ENCODE results near the gene DHX29.

Gene DHX29

GRCh38 chr5:55231919-55232270 is 75.6 kb downstream of the DHX29 start:
- DNase-seq (ENCODE audit: low read depth): no peak

DNA sequence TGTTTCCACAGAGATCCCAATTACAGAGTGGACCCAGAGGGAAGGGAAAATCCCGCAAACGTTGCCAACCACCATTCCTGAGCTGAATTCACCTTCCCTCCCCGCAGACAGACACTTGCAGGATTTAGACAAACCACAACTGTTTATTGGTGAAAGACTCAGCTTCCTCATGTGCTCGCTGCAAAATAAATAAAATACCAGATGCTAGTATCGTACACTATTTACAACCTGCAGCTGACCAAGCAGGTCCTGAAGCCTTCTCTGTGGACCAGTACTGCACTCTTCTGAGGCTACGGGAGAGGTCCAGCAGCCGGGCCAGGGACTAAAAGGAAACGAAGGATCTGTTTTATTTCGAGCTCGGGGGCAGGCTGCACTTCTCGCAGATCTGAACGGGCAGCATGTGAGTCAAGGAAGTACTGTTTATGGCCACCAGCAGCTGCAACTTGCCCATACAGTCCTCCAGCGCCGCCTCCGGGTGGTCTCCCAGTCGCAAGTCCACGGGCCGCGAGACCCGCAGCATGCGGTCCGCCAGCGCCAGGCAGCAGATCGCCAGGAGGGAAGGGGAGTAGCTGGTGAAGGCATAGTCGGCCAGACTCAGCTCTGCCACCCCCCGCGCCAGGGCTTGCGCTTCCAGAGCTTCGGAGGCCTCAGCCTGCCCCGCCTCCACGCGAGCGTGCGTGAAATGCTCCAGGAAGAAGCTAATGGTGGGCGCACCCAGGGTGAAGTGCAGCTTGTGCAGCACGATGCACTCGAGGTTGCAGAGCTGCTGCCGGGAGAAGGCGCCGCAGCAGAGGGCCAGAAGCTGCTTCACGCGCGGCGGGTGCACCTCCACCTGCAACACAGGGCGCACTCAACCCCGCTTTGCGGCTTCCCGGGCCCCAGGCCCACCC is 76.2 kb downstream of the DHX29 start:
- DNase-seq (ENCODE audit: low read depth): no peak

- DNase-seq (ENCODE audit: low read depth): no peak
These were observed 77.3 kb downstream of the DHX29 start for GRCh38 chr5:55230086-55230629.

GRCh38 chr5:55227664-55228430 is 79.6 kb downstream of the DHX29 start:
- no peak for DNase-seq (ENCODE audit: low read depth)

DNA sequence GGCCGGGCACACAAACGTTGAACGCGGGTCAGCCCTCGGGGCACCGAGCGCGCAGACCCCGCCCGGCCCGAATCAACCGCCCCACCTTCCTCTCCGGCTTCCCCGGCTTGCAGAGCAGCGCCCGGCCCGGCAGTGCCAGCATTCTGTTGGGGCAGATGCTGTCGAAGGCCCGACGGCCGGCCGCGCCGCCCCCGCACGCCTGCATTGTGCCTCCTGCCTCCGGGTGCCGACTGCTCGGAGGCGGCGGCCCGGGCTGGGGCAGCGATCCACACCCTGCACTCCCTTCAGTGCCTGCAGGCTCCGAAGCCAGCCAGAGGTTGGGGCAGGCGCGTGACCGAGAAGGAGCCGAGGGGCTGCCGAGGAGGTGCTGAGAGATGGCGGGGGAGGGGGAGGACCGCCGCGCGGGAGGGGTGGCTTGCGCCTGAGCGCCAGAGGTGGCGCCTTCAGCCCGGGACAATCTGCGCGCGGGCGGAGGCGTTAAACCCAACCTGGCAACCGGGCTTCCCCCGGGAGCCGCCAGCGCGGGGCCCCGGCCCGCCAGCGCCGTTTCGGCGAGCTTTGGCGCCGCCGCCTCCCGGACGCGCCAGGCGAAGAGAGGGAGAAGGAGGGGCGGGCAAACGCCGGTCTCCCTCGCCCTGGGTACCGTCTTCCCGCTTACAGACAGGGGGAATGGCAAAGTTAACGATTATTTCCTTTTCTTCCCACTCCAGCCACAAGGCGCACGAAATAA is 80.4 kb downstream of the DHX29 start, which contains the start of gene MCIDAS:
TSS of gene MCIDAS (minus strand) at position 382 of the 730 bp plus-strand sequence. CDS start at position 205, 177 bp downstream.
- no peak for DNase-seq (ENCODE audit: low read depth)

- DNase-seq (ENCODE audit: low read depth): no peak
These were observed 81.2 kb downstream of the DHX29 start for GRCh38 chr5:55226027-55226933.

GRCh38 chr5:55225346-55225745 is 82.1 kb downstream of the DHX29 start:
- no peak for DNase-seq (ENCODE audit: low read depth)

GRCh38 chr5:55223812-55224240 is 83.7 kb downstream of the DHX29 start:
- DNase-seq (ENCODE audit: low read depth): no peak

DNA sequence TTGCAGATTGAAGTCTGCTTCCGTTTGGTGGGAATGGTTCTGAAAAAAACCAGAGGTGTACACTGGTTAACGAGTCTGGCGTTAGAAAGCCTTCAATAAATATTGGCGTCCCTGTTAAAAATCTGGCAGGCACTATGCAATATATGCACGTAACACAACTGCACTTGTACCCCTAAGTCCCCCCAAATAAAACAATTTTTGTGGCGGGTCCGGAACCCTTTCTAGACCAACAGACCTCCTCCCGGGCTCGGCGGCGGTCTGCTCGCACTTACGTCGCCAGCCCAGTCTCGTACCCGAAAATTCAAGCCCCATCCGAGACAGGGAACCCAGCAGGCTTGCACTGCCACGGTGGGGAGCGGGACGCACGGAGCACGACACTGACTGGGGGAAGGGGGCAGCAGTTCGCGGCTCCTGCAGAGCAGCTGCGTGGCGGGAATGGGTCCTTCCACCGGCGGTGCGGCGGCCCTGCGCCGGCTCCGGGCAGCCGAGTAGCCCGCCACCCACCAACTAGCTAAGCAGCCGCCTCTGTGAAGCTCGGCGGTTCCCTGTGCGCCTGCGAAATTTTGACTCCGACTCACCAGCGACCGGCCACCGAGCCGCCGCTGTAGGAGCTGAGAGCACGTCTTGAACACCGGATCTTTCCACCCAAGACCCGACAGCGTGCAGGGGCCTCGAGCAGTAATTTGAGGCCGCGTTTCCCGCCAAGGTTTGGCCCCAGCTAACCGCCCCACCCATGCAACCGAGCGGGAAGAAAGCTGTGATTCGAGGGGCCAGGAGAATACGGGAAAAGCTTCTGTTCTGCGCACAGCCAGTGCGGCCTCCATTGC is 84.3 kb downstream of the DHX29 start:
- DNase-seq (ENCODE audit: low read depth): no peak

DNA sequence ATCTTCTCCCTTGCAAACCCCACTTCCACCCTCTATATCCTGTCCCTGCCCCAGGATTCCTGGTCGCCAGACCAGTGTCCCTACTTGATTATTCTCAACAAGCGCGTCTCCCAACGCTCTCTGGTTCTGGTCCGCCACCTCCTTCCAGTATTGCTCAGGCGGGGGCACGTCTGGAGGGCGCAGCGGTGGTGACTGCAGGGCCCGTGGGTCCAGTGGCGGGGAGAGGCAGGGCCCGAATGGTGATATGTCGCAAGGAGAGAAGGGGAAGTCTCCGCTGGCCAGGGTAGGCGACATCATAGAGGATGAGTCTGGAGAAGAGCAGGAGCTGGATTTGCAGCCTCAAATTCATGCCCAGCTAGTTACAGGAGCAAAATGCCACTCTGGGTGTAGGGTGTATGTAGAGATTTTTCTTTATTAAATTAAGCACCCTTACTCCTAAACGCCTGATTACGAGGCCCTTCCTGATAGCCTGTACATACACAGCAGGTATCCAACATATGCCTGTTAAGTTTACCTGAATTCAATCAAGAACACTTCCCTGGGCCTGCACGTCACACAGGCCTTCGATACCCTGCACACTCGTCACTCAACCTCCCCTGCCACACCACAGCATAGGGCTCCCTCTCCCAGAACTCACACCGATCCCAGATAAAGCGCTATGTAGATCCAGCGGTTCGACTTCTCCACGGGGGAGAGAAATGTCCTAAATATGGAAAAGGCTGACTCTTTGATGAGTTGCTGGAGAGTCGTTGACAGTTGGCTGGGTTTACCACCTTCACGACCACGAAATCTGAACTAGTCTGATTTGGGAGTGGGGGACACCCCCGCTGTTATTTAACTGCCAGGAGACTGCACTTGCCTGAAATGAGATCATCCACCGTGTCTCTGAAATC is 85.2 kb downstream of the DHX29 start:
- no peak for DNase-seq (ENCODE audit: low read depth)

DNA sequence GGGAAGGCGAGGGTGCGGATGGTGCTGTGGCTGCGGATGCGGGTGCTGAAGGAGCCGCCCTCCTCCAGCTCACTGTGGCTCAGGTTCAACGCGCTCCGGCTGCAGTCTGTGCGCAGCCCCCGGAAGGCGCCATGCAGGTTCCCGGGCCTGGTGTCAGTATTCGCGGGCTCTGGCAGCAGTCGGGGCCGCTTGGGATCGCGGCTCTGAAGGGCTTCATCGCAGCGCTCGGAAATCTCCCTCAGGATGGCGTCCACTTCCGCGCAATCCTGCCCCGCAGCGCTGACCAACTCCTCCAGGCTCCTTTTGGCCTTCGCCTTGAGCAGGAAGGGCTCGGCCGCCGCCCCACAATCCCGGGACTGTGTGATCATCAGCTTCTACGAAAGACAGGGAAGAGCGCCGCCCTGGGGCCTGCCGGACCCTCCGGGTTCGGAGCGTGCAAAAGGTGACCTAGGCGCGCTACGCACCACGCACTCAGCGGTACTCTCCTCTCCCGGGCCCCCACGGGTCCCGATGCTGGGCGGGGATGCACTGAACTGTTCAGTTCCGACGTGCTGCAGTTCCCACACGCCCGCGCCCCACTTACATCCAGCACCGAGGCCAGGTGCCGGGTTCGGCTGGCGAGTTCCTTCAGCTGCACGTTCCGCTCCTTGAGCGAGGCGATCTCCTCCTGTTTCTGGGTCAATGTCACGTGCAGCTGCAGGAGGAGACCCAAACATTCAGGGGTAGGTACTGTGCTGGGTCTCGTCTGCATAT is 86.9 kb downstream of the DHX29 start:
- DNase-seq (ENCODE audit: low read depth): no peak

GRCh38 chr5:55219770-55220169 is 87.7 kb downstream of the DHX29 start:
- DNase-seq (ENCODE audit: low read depth): no peak

DNA sequence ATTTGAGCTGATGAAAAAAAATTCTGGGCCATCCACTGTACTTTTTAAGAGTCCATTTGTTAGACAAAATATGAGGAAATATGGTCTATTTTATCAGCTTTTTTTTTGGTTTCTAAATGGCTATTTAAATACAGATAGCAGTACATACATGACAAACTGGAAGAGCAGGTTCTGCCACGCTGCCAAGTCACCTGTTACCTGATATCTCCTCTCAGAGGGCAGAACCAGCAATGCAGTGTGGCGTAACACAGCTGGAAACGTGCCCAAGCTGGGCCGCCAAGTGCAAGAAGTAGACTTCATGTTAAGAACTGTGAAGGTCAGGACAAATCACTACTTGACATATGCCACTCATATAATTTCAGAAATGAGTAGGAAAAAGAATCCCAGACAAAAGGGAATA is 88.5 kb downstream of the DHX29 start:
- DNase-seq (ENCODE audit: low read depth): no peak

DNA sequence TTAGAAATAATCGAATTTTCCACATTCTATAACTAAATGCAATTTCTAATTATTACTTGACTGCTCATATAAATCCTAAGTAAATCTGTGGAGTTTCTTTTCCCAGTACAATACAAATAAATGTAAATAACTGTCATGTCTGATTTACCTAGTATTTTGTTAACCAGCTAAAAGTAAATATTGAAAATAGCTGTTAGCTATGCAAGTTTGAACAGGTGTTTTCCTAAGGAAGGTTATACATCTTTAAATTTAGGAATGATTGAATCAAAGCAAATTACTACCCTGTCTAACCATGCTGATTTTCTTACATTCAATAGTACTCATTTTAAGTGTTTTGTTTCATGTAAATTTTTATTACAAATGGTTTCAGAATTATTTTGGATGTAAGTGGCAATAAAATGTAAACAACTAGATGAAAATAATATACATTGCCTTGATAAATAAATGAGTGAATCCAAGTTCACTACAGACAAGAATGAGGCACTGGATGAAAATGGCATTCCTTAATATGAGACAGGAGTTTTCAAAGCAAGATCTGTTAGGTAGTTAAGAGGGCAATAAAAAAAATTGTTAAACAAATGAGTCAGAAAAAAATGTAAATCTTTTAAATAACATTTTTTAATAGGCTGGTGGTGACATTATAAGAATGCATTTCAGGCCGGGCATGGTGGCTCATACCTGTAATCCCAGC is 96.2 kb downstream of the DHX29 start:
- no peak for DNase-seq (ENCODE audit: low read depth)

Data from stimulated activated CD8-positive, alpha-beta memory T cell treated with anti-CD3 and anti-CD28 coated beads, Interleukin-7, amount 100 ng/mL, for 24 hours (primary cell).